ENCODE data around the gene C2orf92. TPM values are rescaled to one million over a fixed set of nuclear protein-coding genes. Genes with fewer than 3 reads are reported as not detected.

C2orf92 gene
- total and polyA plus RNA-seq, 2 donors (not counting 3 experiments of a cell fraction or from before 2014, with no cell fraction given), result 1.8 to 7.9 TPM

- TF ChIP-seq MAX (IDR thresholded peaks at IDR 0.05; ENCODE audit: insufficient read depth, insufficient read length) (no peak), POLR2AphosphoS5 (IDR thresholded peaks at IDR 0.05; ENCODE audit: insufficient read depth, low read depth, low read length) (peak; percentile 20), MYC (IDR thresholded peaks at IDR 0.05; ENCODE audit: low read depth, low read length) (no peak), JUN (IDR thresholded peaks at IDR 0.05; ENCODE audit: borderline replicate concordance, insufficient read depth, insufficient read length, low read depth) (no peak), GATA2 (IDR thresholded peaks at IDR 0.05; ENCODE audit: insufficient read depth, insufficient read length, low read depth, low read length) (no peak), EZH2 (IDR thresholded peaks at IDR 0.05; ENCODE audit: borderline replicate concordance, low read depth, low read length, severe bottlenecking) (no peak), POLR2A (IDR thresholded peaks at IDR 0.05; ENCODE audit: low read depth, low read length) (no peak)
- Histone ChIP-seq H3K9ac (replicated peaks; ENCODE audit: extremely low read depth, insufficient read depth, low read length) (no peak overlapping the region), H3K4me3 (replicated peaks in 1 of 3; ENCODE audit: insufficient read depth in 1 of 3, low read depth in 1 of 3, low read length in 3 of 3) (no peak overlapping the region), H3K27ac (ENCODE audit: insufficient read depth, low read depth, low read length) (no peak overlapping the region), H3K9me1 (replicated peaks; ENCODE audit: control insufficient read depth, extremely low read depth, insufficient read depth, low read length) (no peaks in the 10 kb centered on the region), H3K36me3 (ENCODE audit: control insufficient read depth in 2 of 2, extremely low read depth in 1 of 2, insufficient read depth in 2 of 2, low read length in 2 of 2) (no peaks in the 10 kb centered on the region), H3K27me3 (ENCODE audit: control insufficient read depth in 2 of 2, insufficient read depth in 2 of 2, low read length in 2 of 2) (no peaks in the 10 kb centered on the region), H3K9me3 (replicated peaks; ENCODE audit: control insufficient read depth, insufficient read depth, low read length) (no peaks in the 10 kb centered on the region), H4K20me1 (replicated peaks; ENCODE audit: control insufficient read depth, extremely low read depth, insufficient read depth, low read length) (no peaks in the 10 kb centered on the region), H3K4me2 (ENCODE audit: insufficient read depth, low read length) (peak overlapping the region; percentile 16), H3K4me1 (ENCODE audit: control insufficient read depth, extremely low read depth, insufficient read depth, low read length) (peaks cover 7% of the 10 kb centered on the region), H2AFZ (ENCODE audit: low read depth, low read length) (no peak overlapping the region), H3K79me2 (ENCODE audit: control insufficient read depth, insufficient read depth, low read length) (no peaks in the 10 kb centered on the region)
- ChIA-PET POLR2A (no interaction called here), CTCF (interaction anchor here (0.9 to 3.3 kb wide), 8 partner anchors 11 to 643 kb away, joined by 3 to 39 read pairs (median 8); no protein-coding TSS in a partner anchor)
- DNase-seq (ENCODE audit: low read depth, low spot score) (peak; percentile 22), FAIRE-seq (no peak)
- intact Hi-C loops (cut with micrococcal nuclease) (no loop called here), dilution Hi-C loops (cut with MboI; ENCODE audit: extremely low pct_ligation_motif_present, low sequenced_read_pairs) (no loop called here)
- no TSS peak for BruUV-seq (replicated peaks)
Observed at GRCh38 chr2:97742381-97742847, 72.9 kb downstream of the C2orf92 start.

GRCh38 chr2:97743913-97744312 is 74.4 kb downstream of the C2orf92 start:
- no peak overlapping the region for H3K9ac ChIP-seq (replicated peaks; ENCODE audit: extremely low read depth, insufficient read depth, low read length)
- ChIA-PET CTCF (interaction anchor here (1.1 to 2.7 kb wide), 4 partner anchors 44 to 641 kb away, joined by 3 to 10 read pairs (median 4); no protein-coding TSS in a partner anchor), POLR2A (no interaction called here)
- H4K20me1 ChIP-seq (replicated peaks; ENCODE audit: control insufficient read depth, extremely low read depth, insufficient read depth, low read length), result no peaks in the 10 kb centered on the region
- no peak overlapping the region for H2AFZ ChIP-seq (ENCODE audit: low read depth, low read length)
- TF ChIP-seq EZH2 (IDR thresholded peaks at IDR 0.05; ENCODE audit: borderline replicate concordance, low read depth, low read length, severe bottlenecking) (no peak), POLR2A (IDR thresholded peaks at IDR 0.05; ENCODE audit: low read depth, low read length) (no peak), MAX (IDR thresholded peaks at IDR 0.05; ENCODE audit: insufficient read depth, insufficient read length) (no peak), CTCF (IDR thresholded peaks at IDR 0.05; ENCODE audit: extremely low read depth in 1 of 2, insufficient read depth in 1 of 2, low read depth in 1 of 2, low read length in 2 of 2) (no peak), GATA2 (IDR thresholded peaks at IDR 0.05; ENCODE audit: insufficient read depth, insufficient read length, low read depth, low read length) (no peak), JUN (IDR thresholded peaks at IDR 0.05; ENCODE audit: borderline replicate concordance, insufficient read depth, insufficient read length, low read depth) (no peak)
- no TSS peak for BruUV-seq (replicated peaks)
- H3K9me3 ChIP-seq (replicated peaks; ENCODE audit: control insufficient read depth, insufficient read depth, low read length), result no peaks in the 10 kb centered on the region
- FAIRE-seq (no peak), DNase-seq (ENCODE audit: low read depth, low spot score) (no peak)
- H3K27me3 ChIP-seq (ENCODE audit: control insufficient read depth in 2 of 2, insufficient read depth in 2 of 2, low read length in 2 of 2), result no peaks in the 10 kb centered on the region
- no peaks in the 10 kb centered on the region for H3K36me3 ChIP-seq (ENCODE audit: control insufficient read depth in 2 of 2, extremely low read depth in 1 of 2, insufficient read depth in 2 of 2, low read length in 2 of 2)
- no peaks in the 10 kb centered on the region for H3K9me1 ChIP-seq (replicated peaks; ENCODE audit: control insufficient read depth, extremely low read depth, insufficient read depth, low read length)
- intact Hi-C loops (cut with micrococcal nuclease), result no loop called here
- H3K4me2 ChIP-seq (ENCODE audit: insufficient read depth, low read length), result no peak overlapping the region
- dilution Hi-C loops (cut with MboI; ENCODE audit: extremely low pct_ligation_motif_present, low sequenced_read_pairs), result no loop called here
- no peak overlapping the region for H3K27ac ChIP-seq (ENCODE audit: insufficient read depth, low read depth, low read length)
- peaks cover 7% of the 10 kb centered on the region for H3K4me1 ChIP-seq (ENCODE audit: control insufficient read depth, extremely low read depth, insufficient read depth, low read length)
- H3K79me2 ChIP-seq (ENCODE audit: control insufficient read depth, insufficient read depth, low read length), result no peaks in the 10 kb centered on the region
- no peak overlapping the region for H3K4me3 ChIP-seq (replicated peaks in 1 of 3; ENCODE audit: insufficient read depth in 1 of 3, low read depth in 1 of 3, low read length in 3 of 3)

Data from endothelial cell of umbilical vein (primary cell).